Measurements from ENCODE around the gene LRP1-AS.
A peak's percentile ranks its signal among the peaks of the same experiment; 100 is the strongest.

Gene LRP1-AS

DNA sequence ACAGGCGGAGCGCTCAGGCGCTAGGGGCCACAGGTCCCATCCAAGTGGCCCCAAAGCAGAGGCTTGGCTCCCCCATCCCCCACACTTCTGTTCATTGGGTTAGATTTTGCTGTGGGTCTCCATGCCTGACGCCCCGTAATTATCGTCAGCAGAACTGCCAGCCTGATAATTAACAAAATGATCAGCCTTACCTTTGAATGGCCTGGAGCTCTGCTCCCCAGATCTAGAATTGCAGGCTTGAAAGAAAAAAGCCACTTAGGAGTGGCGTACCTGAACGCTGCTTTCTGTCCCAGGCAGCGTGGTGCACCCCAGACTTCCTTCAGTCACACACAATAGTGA, 28.7 kb upstream of the LRP1-AS start:
- TF ChIP-seq, protein P1, sequence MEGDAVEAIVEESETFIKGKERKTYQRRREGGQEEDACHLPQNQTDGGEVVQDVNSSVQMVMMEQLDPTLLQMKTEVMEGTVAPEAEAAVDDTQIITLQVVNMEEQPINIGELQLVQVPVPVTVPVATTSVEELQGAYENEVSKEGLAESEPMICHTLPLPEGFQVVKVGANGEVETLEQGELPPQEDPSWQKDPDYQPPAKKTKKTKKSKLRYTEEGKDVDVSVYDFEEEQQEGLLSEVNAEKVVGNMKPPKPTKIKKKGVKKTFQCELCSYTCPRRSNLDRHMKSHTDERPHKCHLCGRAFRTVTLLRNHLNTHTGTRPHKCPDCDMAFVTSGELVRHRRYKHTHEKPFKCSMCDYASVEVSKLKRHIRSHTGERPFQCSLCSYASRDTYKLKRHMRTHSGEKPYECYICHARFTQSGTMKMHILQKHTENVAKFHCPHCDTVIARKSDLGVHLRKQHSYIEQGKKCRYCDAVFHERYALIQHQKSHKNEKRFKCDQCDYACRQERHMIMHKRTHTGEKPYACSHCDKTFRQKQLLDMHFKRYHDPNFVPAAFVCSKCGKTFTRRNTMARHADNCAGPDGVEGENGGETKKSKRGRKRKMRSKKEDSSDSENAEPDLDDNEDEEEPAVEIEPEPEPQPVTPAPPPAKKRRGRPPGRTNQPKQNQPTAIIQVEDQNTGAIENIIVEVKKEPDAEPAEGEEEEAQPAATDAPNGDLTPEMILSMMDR (conservative IDR thresholded peaks at IDR 0.05; ENCODE audit: low read depth, low read length): peak; percentile 49
- H3K9ac ChIP-seq: no peak overlapping the region
- no peaks in the 10 kb centered on the region for H3K36me3 ChIP-seq (ENCODE audit: insufficient read depth)

DNA sequence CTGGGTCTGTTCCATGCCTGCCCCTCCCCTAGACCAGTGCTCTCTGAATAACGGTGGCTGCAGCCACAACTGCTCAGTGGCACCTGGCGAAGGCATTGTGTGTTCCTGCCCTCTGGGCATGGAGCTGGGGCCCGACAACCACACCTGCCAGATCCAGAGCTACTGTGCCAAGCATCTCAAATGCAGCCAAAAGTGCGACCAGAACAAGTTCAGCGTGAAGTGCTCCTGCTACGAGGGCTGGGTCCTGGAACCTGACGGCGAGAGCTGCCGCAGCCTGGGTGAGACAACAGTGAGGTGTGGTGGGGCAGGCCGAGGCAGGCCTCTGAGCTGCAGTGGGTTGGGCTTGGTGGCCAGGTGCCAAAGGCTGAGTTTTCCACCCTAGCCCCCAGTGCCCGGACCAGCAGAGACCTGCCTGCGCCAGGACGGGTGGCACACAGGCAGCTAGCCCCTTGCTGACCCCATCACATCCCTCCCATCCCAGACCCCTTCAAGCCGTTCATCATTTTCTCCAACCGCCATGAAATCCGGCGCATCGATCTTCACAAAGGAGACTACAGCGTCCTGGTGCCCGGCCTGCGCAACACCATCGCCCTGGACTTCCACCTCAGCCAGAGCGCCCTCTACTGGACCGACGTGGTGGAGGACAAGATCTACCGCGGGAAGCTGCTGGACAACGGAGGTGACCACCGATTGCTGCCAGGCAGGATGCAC, 28.2 kb upstream of the LRP1-AS start:
- TF ChIP-seq, protein P1 (conservative IDR thresholded peaks at IDR 0.05; ENCODE audit: low read depth, low read length): peak; percentile 67; the same call in 1 of the 2 replicates

More for the DNA sequence above, 28.7 kb upstream of the LRP1-AS start:
- H3K27ac ChIP-seq: no peak overlapping the region
- no peaks in the 10 kb centered on the region for H4K20me1 ChIP-seq (ENCODE audit: insufficient read depth)
- no peaks in the 10 kb centered on the region for H3K27me3 ChIP-seq (ENCODE audit: insufficient read depth, low read depth)
- H3K4me3 ChIP-seq (IDR thresholded peaks at IDR 0.05; ENCODE audit: insufficient read depth, low read depth, low read length): no peak overlapping the region
- H3K79me2 ChIP-seq (ENCODE audit: insufficient read depth, low read depth): no peaks in the 10 kb centered on the region
- H3K4me2 ChIP-seq: no peak overlapping the region
- H3K4me1 ChIP-seq (ENCODE audit: low read depth, poor library complexity, severe bottlenecking): no peaks in the 10 kb centered on the region
- H2AFZ ChIP-seq (ENCODE audit: low read depth): no peak overlapping the region

DNA sequence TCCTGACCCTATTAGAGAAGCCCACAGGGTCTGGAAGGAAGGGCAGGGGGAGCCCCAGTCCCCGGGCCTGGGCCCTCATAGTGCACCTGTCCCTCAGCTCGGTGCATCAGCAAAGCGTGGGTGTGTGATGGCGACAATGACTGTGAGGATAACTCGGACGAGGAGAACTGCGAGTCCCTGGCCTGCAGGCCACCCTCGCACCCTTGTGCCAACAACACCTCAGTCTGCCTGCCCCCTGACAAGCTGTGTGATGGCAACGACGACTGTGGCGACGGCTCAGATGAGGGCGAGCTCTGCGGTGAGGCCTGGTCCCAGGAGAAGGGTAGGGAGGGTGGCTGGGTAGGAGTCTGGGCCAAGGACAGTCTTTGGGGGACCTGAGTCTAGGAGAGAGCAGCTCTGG, 26.3 kb upstream of the LRP1-AS start:
- H3K36me3 ChIP-seq (ENCODE audit: insufficient read depth): no peaks in the 10 kb centered on the region
- no peaks in the 10 kb centered on the region for H3K79me2 ChIP-seq (ENCODE audit: insufficient read depth, low read depth)
- no peaks in the 10 kb centered on the region for H4K20me1 ChIP-seq (ENCODE audit: insufficient read depth)
- no peak overlapping the region for H2AFZ ChIP-seq (ENCODE audit: low read depth)
- TF ChIP-seq, protein P1 (conservative IDR thresholded peaks at IDR 0.05; ENCODE audit: low read depth, low read length): no peak
- no peak overlapping the region for H3K9ac ChIP-seq
- no peaks in the 10 kb centered on the region for H3K4me1 ChIP-seq (ENCODE audit: low read depth, poor library complexity, severe bottlenecking)
- H3K4me3 ChIP-seq (IDR thresholded peaks at IDR 0.05; ENCODE audit: insufficient read depth, low read depth, low read length): no peak overlapping the region
- no peak overlapping the region for H3K4me2 ChIP-seq
- H3K27me3 ChIP-seq (ENCODE audit: insufficient read depth, low read depth): peaks cover 11% of the 10 kb centered on the region; the same call in 1 of the 2 replicates
- no peak overlapping the region for H3K27ac ChIP-seq

More for the DNA sequence above, 28.2 kb upstream of the LRP1-AS start:
- Histone ChIP-seq H3K4me1 (ENCODE audit: low read depth, poor library complexity, severe bottlenecking) (no peaks in the 10 kb centered on the region), H3K9ac (no peak overlapping the region), H3K36me3 (ENCODE audit: insufficient read depth) (no peaks in the 10 kb centered on the region), H4K20me1 (ENCODE audit: insufficient read depth) (no peaks in the 10 kb centered on the region), H3K27me3 (ENCODE audit: insufficient read depth, low read depth) (no peaks in the 10 kb centered on the region), H3K4me2 (no peak overlapping the region), H3K4me3 (IDR thresholded peaks at IDR 0.05; ENCODE audit: insufficient read depth, low read depth, low read length) (no peak overlapping the region), H2AFZ (ENCODE audit: low read depth) (no peak overlapping the region), H3K27ac (no peak overlapping the region), H3K79me2 (ENCODE audit: insufficient read depth, low read depth) (no peaks in the 10 kb centered on the region)

DNA sequence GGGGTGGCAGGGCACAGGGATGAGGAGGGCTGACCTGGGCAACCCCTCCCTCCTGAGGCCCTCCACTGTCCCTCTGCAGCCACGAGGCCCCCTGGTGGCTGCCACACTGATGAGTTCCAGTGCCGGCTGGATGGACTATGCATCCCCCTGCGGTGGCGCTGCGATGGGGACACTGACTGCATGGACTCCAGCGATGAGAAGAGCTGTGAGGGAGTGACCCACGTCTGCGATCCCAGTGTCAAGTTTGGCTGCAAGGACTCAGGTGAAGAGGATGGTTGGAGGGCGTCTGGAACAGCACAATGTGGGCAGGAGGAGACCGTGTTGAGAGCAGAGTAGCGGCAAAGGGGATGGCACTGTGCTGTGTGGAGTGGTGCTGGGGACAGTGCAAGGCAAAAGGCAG, 25.7 kb upstream of the LRP1-AS start:
- Histone ChIP-seq H3K9ac (no peak overlapping the region), H3K27me3 (ENCODE audit: insufficient read depth, low read depth) (peaks cover 11% of the 10 kb centered on the region; the same call in 1 of the 2 replicates)

More for the DNA sequence above, 25.7 kb upstream of the LRP1-AS start:
- no peaks in the 10 kb centered on the region for H4K20me1 ChIP-seq (ENCODE audit: insufficient read depth)
- no peak overlapping the region for H3K4me3 ChIP-seq (IDR thresholded peaks at IDR 0.05; ENCODE audit: insufficient read depth, low read depth, low read length)
- H3K4me2 ChIP-seq: no peak overlapping the region
- H2AFZ ChIP-seq (ENCODE audit: low read depth): no peak overlapping the region
- no peak overlapping the region for H3K27ac ChIP-seq
- H3K36me3 ChIP-seq (ENCODE audit: insufficient read depth): no peaks in the 10 kb centered on the region
- H3K79me2 ChIP-seq (ENCODE audit: insufficient read depth, low read depth): no peaks in the 10 kb centered on the region
- TF ChIP-seq, protein P1 (conservative IDR thresholded peaks at IDR 0.05; ENCODE audit: low read depth, low read length): peak; percentile 92
- H3K4me1 ChIP-seq (ENCODE audit: low read depth, poor library complexity, severe bottlenecking): no peaks in the 10 kb centered on the region

Measured in KMS-11 (cell line).